Naive thymus-derived CD4-positive, alpha-beta T cell (primary cell): ENCODE data around the gene ZNF260. TPM values are rescaled to one million over a fixed set of nuclear protein-coding genes. Genes with fewer than 3 reads are reported as not detected.

Experiments used
- ATAC-seq: fragments of 150-1000 bp; cut with Tn5 transposase; 2 replicates; pipeline ENCODE4 v1.10.0; 2021; ENCODE audit warnings: mild to moderate bottlenecking, moderate library complexity
- CTCF ChIA-PET: fragments of 350-600 bp; sonication (Branson Sonifier 250); formaldehyde crosslinking; loops from one replicate; lab custom pipeline; 2021; ENCODE audit warnings: antibody characterized with exemption; lab: Charles Lee
- POLR2A ChIA-PET: fragments of 350-600 bp; sonication (Branson Sonifier 250); formaldehyde crosslinking; loops from one replicate; lab custom pipeline; 2021; ENCODE audit warnings: antibody characterized with exemption, inconsistent platforms; lab: Charles Lee
- DNase-seq, 9 donors: peaks; one replicate each; pipeline versions ENCODE4 v3.0.0 to v3.0.0-alpha.2; 2020 to 2022; ENCODE audit warnings: mixed read lengths in 1 of 9
- H3K27ac ChIP-seq: one replicate; pipeline ENCODE4 v1.7.0; 2013; ENCODE audit warnings: mild to moderate bottlenecking, low read depth, low read length, moderate library complexity
- H3K27me3 ChIP-seq, 2 donors: one replicate each; pipeline ENCODE4 v1.7.0; 2013; ENCODE audit warnings: low read length in 2 of 2, mild to moderate bottlenecking in 2 of 2, moderate library complexity in 2 of 2; ENCODE audit not compliant: control insufficient read depth in 2 of 2, insufficient read depth in 2 of 2
- H3K36me3 ChIP-seq, 3 experiments: 1 replicate in 2 of 3; 2 replicates in 1 of 3; pipeline ENCODE4 v1.7.0; 2013; ENCODE audit warnings: low read length in 3 of 3, mild to moderate bottlenecking in 3 of 3, moderate library complexity in 1 of 3; ENCODE audit not compliant: insufficient read depth in 3 of 3, control insufficient read depth in 2 of 3
- H3K4me1 ChIP-seq, 2 donors: one replicate each; pipeline ENCODE4 v1.7.0; 2013; ENCODE audit warnings: low read length in 2 of 2, mild to moderate bottlenecking in 2 of 2, moderate library complexity in 1 of 2; ENCODE audit not compliant: control insufficient read depth in 2 of 2, insufficient read depth in 2 of 2
- H3K4me3 ChIP-seq: 2 replicates; pipeline ENCODE4 v1.7.0; 2013; ENCODE audit warnings: mild to moderate bottlenecking, low read length
- H3K9me3 ChIP-seq, 3 experiments: 1 replicate in 2 of 3; 2 replicates in 1 of 3; pipeline ENCODE4 v1.7.0; 2013; ENCODE audit warnings: low read length in 3 of 3; ENCODE audit not compliant: control insufficient read depth in 2 of 3
- H3K27ac Mint-ChIP-seq, 9 donors: one replicate each; pipeline ENCODE4 v1.8.0; 2020 to 2022; ENCODE audit warnings: mixed read lengths in 9 of 9, mild to moderate bottlenecking in 8 of 9, moderate library complexity in 5 of 9, inconsistent platforms in 2 of 9
- H3K27me3 Mint-ChIP-seq, 5 donors: one replicate each; pipeline ENCODE4 v1.8.0; 2021 to 2022; ENCODE audit warnings: mixed read lengths in 5 of 5, mild to moderate bottlenecking in 1 of 5
- H3K36me3 Mint-ChIP-seq, 5 donors: one replicate each; pipeline ENCODE4 v1.8.0; 2020 to 2022; ENCODE audit warnings: mixed read lengths in 5 of 5, mild to moderate bottlenecking in 3 of 5, inconsistent platforms in 1 of 5
- H3K4me1 Mint-ChIP-seq, 7 donors: one replicate each; pipeline ENCODE4 v1.8.0; 2020 to 2022; ENCODE audit warnings: mixed read lengths in 7 of 7, mild to moderate bottlenecking in 3 of 7, inconsistent platforms in 1 of 7
- H3K4me3 Mint-ChIP-seq, 10 donors: one replicate each; pipeline ENCODE4 v1.8.0; 2020 to 2022; ENCODE audit warnings: mild to moderate bottlenecking in 10 of 10, mixed read lengths in 10 of 10, moderate library complexity in 6 of 10, inconsistent platforms in 2 of 10
- H3K9me3 Mint-ChIP-seq, 11 donors: one replicate each; pipeline ENCODE4 v1.8.0; 2020 to 2022; ENCODE audit warnings: mixed read lengths in 11 of 11, mild to moderate bottlenecking in 4 of 11, inconsistent platforms in 1 of 11, moderate library complexity in 1 of 11
- intact Hi-C, 2 donors: fragments of 100-400 bp; cut with micrococcal nuclease; formaldehyde crosslinking; loops; one replicate each; pipeline ENCODE4 v1.15.1; 2023
- polyA plus RNA-seq, 2 donors: library from polyadenylated mRNA; unstranded; fragments of 300-500 nt; fragmentation: Illumina TruSeq; gene quantifications; one replicate each; pipeline ENCODE4 v1.2.3, GENCODE V29; 2021
- total RNA-seq, 6 experiments: library from RNA in 5 of 6; stranded (reverse) in 5 of 6; gene quantifications; 1 replicate in 5 of 6; 2 replicates in 1 of 6; pipeline ENCODE4 v1.2.3 and lab custom pipeline; 2021 to 2026

Gene ZNF260
- total and polyA plus RNA-seq, 7 experiments from 2014 or later = 2.9 to 15.3 (median 11.3) TPM

- Histone ChIP-seq H3K4me1 (peaks cover 0 to 15% of the 10 kb centered on the region in 2 donors), H3K9me3 (peaks cover 0 to 17% (median 4%) of the 10 kb centered on the region in 3 experiments), H3K36me3 (peaks cover 0 to 45% (median under 1%) of the 10 kb centered on the region in 3 experiments), H3K4me3 (peak within 1 kb of the TSS; percentile 95), H3K27me3 (no peaks in the 10 kb centered on the region), H3K27ac (peak within 1 kb of the TSS; percentile 98)
- no peaks in the 10 kb centered on the region for H3K27me3 Mint-ChIP-seq
- ATAC-seq (peak; percentile 95), DNase-seq (peak; percentile 67 to 95 (median 85))
- intact Hi-C loops = loop anchor here (1.0 to 10.0 kb wide), 20 partner anchors 32 to 1334 kb away; partner anchors contain the start of genes ZFP14 (in 2 of the 2), ZNF260 (in 2 of the 2), ZNF345 (in 2 of the 2) and ZNF382 (in 2 of the 2)
- POLR2A ChIA-PET = interaction anchor here (0.5 to 2.0 kb wide), 12 partner anchors 9 to 934 kb away, joined by 3 to 18 read pairs (median 3); partner anchors contain the start of genes ZFP14, ZNF260, ZNF382 and ZNF566
- H3K4me3 Mint-ChIP-seq = peak within 1 kb of the TSS; percentile 80 to 100 (median 93)
- CTCF ChIA-PET = interaction anchor here (0.5 kb wide), 1 partner anchor 276 kb away, joined by 3 read pairs; no protein-coding TSS in a partner anchor
- peaks cover 0 to 66% (median 26%) of the 10 kb centered on the region in 11 donors for H3K9me3 Mint-ChIP-seq
- peak within 1 kb of the TSS; percentile 94 to 100 (median 98) for H3K27ac Mint-ChIP-seq
- H3K4me1 Mint-ChIP-seq = peaks cover 23 to 46% (median 40%) of the 10 kb centered on the region in 7 donors
- peaks cover 31 to 75% (median 70%) of the 10 kb centered on the region in 5 donors for H3K36me3 Mint-ChIP-seq
These were observed 45.2 kb upstream of the ZNF260 start, which contains the start of gene ZNF529 for GRCh38 chr19:36573020-36573894. ZNF529 (minus strand) TSS chr19:36573292; CDS start chr19:36572346, 946 bp downstream.

DNA sequence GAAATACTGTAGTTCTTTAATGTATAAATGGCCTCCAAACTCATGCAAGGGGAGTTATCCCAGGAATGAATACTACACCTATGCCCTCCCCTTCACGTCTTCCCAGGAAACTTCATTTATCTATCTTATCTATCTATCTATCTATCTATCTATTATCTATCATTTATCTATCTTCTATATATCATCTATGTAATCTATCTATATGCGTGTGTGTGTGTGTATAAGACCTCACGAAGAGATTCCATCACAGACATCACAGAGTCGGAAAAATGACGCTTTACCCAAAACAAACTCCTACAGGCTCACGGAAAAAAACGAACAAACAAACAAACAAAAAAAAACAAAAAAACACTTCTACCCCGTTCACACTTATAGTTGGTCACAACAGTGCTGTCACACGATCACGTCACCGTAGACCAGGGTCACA is 44.5 kb upstream of the ZNF260 start:
- POLR2A ChIA-PET = interaction anchor here (0.5 to 2.0 kb wide), 11 partner anchors 10 to 277 kb away, joined by 3 to 18 read pairs (median 4); partner anchors contain the start of genes ZFP14, ZNF260, ZNF382 and ZNF566
- ATAC-seq (no peak), DNase-seq (peak in 1 of 9 donors; percentile 13)
- H3K9me3 ChIP-seq = peaks cover 0 to 23% (median 8%) of the 10 kb centered on the region in 3 experiments
- Mint-ChIP-seq H3K4me1 (peaks cover 23 to 52% (median 44%) of the 10 kb centered on the region in 7 donors), H3K4me3 (peak overlapping the region; percentile 80 to 100 (median 93)), H3K36me3 (peaks cover 36 to 79% (median 74%) of the 10 kb centered on the region in 5 donors), H3K9me3 (peaks cover 4 to 70% (median 33%) of the 10 kb centered on the region in 11 donors), H3K27me3 (no peaks in the 10 kb centered on the region), H3K27ac (peak overlapping the region; percentile 94 to 100 (median 98))
- H3K36me3 ChIP-seq = peaks cover 4 to 48% (median 6%) of the 10 kb centered on the region in 3 experiments
- H3K4me3 ChIP-seq = peak overlapping the region; percentile 95
- H3K27me3 ChIP-seq = no peaks in the 10 kb centered on the region
- H3K4me1 ChIP-seq = peaks cover 0 to 15% of the 10 kb centered on the region in 2 donors
- CTCF ChIA-PET = no interaction called here
- intact Hi-C loops = loop anchor here (1.0 to 10.0 kb wide), 20 partner anchors 33 to 1335 kb away; partner anchors contain the start of genes ZFP14 (in 2 of the 2), ZNF260 (in 2 of the 2), ZNF345 (in 2 of the 2) and ZNF382 (in 2 of the 2)
- H3K27ac ChIP-seq = peak overlapping the region; percentile 98

GRCh38 chr19:36564391-36564790 is 36.3 kb upstream of the ZNF260 start:
- peaks cover 6 to 83% (median 16%) of the 10 kb centered on the region in 3 experiments for H3K36me3 ChIP-seq
- Mint-ChIP-seq H3K36me3 (peaks cover 49 to 96% (median 89%) of the 10 kb centered on the region in 5 donors), H3K27me3 (no peaks in the 10 kb centered on the region), H3K9me3 (peaks cover 15 to 100% (median 77%) of the 10 kb centered on the region in 11 donors), H3K27ac (no peak overlapping the region), H3K4me3 (peak overlapping the region in 2 of 10 donors; percentile 7 to 60), H3K4me1 (peaks cover 0 to 19% (median 15%) of the 10 kb centered on the region in 7 donors)
- no peak overlapping the region for H3K27ac ChIP-seq
- POLR2A ChIA-PET = interaction anchor here (1.4 kb wide), 1 partner anchor 9 kb away, joined by 3 read pairs; no protein-coding TSS in a partner anchor
- CTCF ChIA-PET = no interaction called here
- ATAC-seq (no peak), DNase-seq (no peak)
- intact Hi-C loops = no loop called here
- no peaks in the 10 kb centered on the region for H3K27me3 ChIP-seq
- H3K4me3 ChIP-seq = no peak overlapping the region
- H3K4me1 ChIP-seq = no peaks in the 10 kb centered on the region
- peaks cover 5 to 91% (median 29%) of the 10 kb centered on the region in 3 experiments for H3K9me3 ChIP-seq

DNA sequence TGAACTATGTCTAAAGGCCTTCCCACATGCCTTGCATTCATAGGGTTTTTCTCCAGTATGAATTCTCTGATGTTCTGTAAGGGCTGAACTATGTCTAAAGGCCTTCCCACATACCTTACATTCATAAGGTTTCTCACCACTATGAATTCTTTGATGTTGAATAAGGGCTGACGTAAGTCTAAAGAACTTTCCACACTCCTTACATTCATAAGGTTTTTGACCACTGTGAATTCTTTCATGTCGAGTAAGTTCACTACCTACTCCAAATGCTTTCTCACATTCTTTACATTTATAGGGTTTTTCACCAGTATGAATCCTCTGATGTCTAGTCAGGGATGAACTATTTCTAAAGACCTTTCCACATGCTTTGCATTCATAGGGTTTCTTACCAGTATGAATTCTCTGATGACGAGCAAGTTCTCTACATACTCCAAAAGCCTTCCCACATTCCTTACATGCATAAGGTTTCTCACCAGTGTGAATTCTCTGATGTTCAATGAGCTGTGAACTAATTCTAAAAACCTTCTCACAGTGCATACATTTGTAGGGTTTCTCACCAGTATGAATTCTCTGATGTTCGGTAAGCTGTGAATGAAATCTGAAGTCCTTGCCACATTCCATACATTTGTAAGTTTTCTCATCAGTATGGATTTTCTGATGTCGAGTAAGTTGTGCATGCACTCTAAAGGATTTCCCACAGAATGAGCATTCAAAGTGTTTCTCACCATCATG is 19.1 kb upstream of the ZNF260 start:
- DNase-seq = no peak
- H3K36me3 ChIP-seq = peaks cover 32 to 74% (median 50%) of the 10 kb centered on the region in 3 experiments
- intact Hi-C loops = no loop called here

DNA sequence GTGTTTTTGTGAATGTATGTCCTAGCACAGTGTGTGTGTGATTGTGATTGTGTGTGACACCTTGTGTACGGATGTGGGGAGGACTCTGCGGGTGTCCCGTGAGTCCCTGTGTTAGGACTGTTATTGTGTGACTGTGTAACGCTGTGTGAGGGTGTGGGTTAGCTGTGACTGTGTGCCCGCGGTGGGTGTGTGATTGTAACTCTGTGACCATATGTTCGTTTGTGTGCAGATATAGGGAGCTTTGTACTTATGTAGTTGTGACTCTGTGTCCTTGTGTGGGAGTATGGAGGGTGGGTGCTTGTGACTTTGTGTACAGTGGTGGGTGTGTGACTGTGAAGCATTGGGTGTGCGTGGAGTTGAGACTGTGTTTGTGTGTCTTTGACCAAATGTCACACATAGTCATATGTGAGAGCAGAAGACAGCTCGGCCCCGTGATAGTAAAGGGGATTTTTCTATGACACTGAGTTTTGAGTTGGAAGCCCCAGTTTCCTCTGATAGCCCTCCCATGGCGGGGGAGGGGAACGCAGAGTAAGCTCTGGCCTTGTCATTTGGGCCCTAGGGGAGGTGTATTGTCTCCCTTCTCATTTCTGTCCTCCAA is 949 bp upstream of the ZNF260 start:
- CTCF ChIA-PET = no interaction called here
- Histone ChIP-seq H3K27ac (peak overlapping the region; percentile 83), H3K36me3 (peaks cover 0 to 20% (median 8%) of the 10 kb centered on the region in 3 experiments), H3K27me3 (no peaks in the 10 kb centered on the region), H3K4me3 (peak overlapping the region; percentile 91), H3K9me3 (peaks cover 0 to 34% (median 8%) of the 10 kb centered on the region in 3 experiments), H3K4me1 (peaks cover 4 to 11% of the 10 kb centered on the region in 2 donors)
- H3K27ac Mint-ChIP-seq = peak overlapping the region; percentile 84 to 99 (median 96)
- peaks cover 15 to 31% (median 23%) of the 10 kb centered on the region in 7 donors for H3K4me1 Mint-ChIP-seq
- H3K27me3 Mint-ChIP-seq = no peaks in the 10 kb centered on the region
- POLR2A ChIA-PET = interaction anchor here (0.6 to 3.0 kb wide), 14 partner anchors 40 to 1066 kb away, joined by 3 to 26 read pairs (median 4); partner anchors contain the start of genes ZNF146, ZNF345, ZNF382 and ZNF383
- DNase-seq (peak in 1 of 9 donors; percentile 0), ATAC-seq (peak; percentile 19)
- peaks cover 5 to 46% (median 42%) of the 10 kb centered on the region in 5 donors for H3K36me3 Mint-ChIP-seq
- peaks cover 0 to 86% (median 38%) of the 10 kb centered on the region in 11 donors for H3K9me3 Mint-ChIP-seq
- peak overlapping the region; percentile 88 to 100 (median 98) for H3K4me3 Mint-ChIP-seq
- intact Hi-C loops = loop anchor here (1.0 to 5.0 kb wide), 25 partner anchors 40 to 1065 kb away; partner anchors contain the start of genes ZFP14 (in 2 of the 2), ZFP82 (in 2 of the 2), ZNF345 (in 2 of the 2) and ZNF382 (in 2 of the 2)

More for the DNA sequence above, 19.1 kb upstream of the ZNF260 start:
- Mint-ChIP-seq H3K27me3 (no peaks in the 10 kb centered on the region), H3K9me3 (peaks cover 18 to 100% (median 87%) of the 10 kb centered on the region in 11 donors), H3K27ac (no peak overlapping the region), H3K4me1 (no peaks in the 10 kb centered on the region), H3K4me3 (no peak overlapping the region), H3K36me3 (peaks cover 42 to 95% (median 89%) of the 10 kb centered on the region in 5 donors)
- peaks cover 36 to 98% (median 45%) of the 10 kb centered on the region in 3 experiments for H3K9me3 ChIP-seq
- no peak overlapping the region for H3K27ac ChIP-seq
- no peaks in the 10 kb centered on the region for H3K4me1 ChIP-seq
- no peak for ATAC-seq
- no peak overlapping the region for H3K4me3 ChIP-seq
- CTCF ChIA-PET = no interaction called here
- POLR2A ChIA-PET = interaction anchor here (1.2 kb wide), 1 partner anchor 58 kb away, joined by 4 read pairs; the partner anchor contains the start of gene ZNF382
- H3K27me3 ChIP-seq = no peaks in the 10 kb centered on the region
